Kidney (tissue), 14 donors: Measurements from ENCODE around the gene SKAP2. TPM values are rescaled to one million over a fixed set of nuclear protein-coding genes. Genes with fewer than 3 reads are reported as not detected.

Experiments
- DNase-seq, 5 donors: peaks; one replicate each; pipeline ENCODE4 v3.0.0-alpha.2; 2013 to 2020
- FAIRE-seq: peaks from 2 replicates; lab custom pipeline; 2012; peaks lifted over from hg19 to GRCh38; lab: Jason Lieb, UNC
- H3K27ac ChIP-seq, 2 donors: one replicate each; pipeline ENCODE4 v1.7.0; 2013; ENCODE audit warnings: low read depth in 2 of 2, low read length in 2 of 2, inconsistent platforms in 1 of 2
- H3K27me3 ChIP-seq: one replicate; pipeline ENCODE4 v1.7.1; 2013; ENCODE audit warnings: low read length, inconsistent platforms; ENCODE audit not compliant: control insufficient read depth, insufficient read depth
- H3K36me3 ChIP-seq, 3 donors: one replicate each; pipeline versions ENCODE4 v1.7.0 to v1.7.1; 2013; ENCODE audit warnings: low read length in 3 of 3, control low read depth in 1 of 3, inconsistent platforms in 1 of 3; ENCODE audit not compliant: insufficient read depth in 3 of 3, control insufficient read depth in 2 of 3
- H3K4me1 ChIP-seq, 3 donors: one replicate each; pipeline versions ENCODE4 v1.7.0 to v1.7.1; 2013; ENCODE audit warnings: low read length in 3 of 3, inconsistent platforms in 1 of 3, low read depth in 1 of 3; ENCODE audit not compliant: control insufficient read depth in 2 of 3, insufficient read depth in 2 of 3
- H3K4me3 ChIP-seq, 3 donors: one replicate each; pipeline versions ENCODE4 v1.7.0 to v1.8.1; 2013; ENCODE audit warnings: low read length in 3 of 3, control low read depth in 1 of 3, inconsistent platforms in 1 of 3
- H3K9ac ChIP-seq, 3 donors: one replicate each; pipeline versions ENCODE4 v1.7.0 to v1.7.1; 2013; ENCODE audit warnings: low read length in 3 of 3, control low read depth in 1 of 3, inconsistent platforms in 1 of 3
- H3K9me3 ChIP-seq, 3 donors: one replicate each; pipeline versions ENCODE4 v1.7.0 to v1.7.1; 2013; ENCODE audit warnings: low read length in 3 of 3, control low read depth in 1 of 3, inconsistent platforms in 1 of 3; ENCODE audit not compliant: control insufficient read depth in 2 of 3, insufficient read depth in 1 of 3
- intact Hi-C: fragments of 100-400 bp; cut with DNase I; formaldehyde crosslinking; loops from one replicate; pipeline ENCODE4 v1.11.1; 2022
- polyA plus RNA-seq: library from polyadenylated mRNA; stranded (reverse); fragments of 350-450 nt; fragmentation: Illumina TruSeq; extraction: RNeasy Lipid Tissue Mini Kit (QIAGEN cat#74804); gene quantifications from one replicate; pipeline ENCODE4 v1.2.3, GENCODE V29; 2014; ENCODE audit warnings: low read depth, low replicate concordance; ENCODE audit not compliant: insufficient read depth
- total RNA-seq: library from RNA; stranded (reverse); fragmentation: NEBNext Ultra II Directional; extraction: Animal tissue kit (Norgen Biotek cat#: 25700); gene quantifications from one replicate; pipeline ENCODE4 v1.2.1, GENCODE V29; 2021
- TF ChIP-seq, protein P1 (sequence below): IDR thresholded peaks from 3 replicates; pipeline ENCODE4 v1.5.1; 2012; ENCODE audit warnings: mild to moderate bottlenecking, moderate library complexity, borderline replicate concordance; ENCODE audit not compliant: insufficient read depth; ENCODE audit errors: extremely low read depth
- donor health status: control.
- donor health status: control.
- donor health status: control.
- donor health status: control.
- donor health status: control.
- donor health status: DM: yes; HTN: yes; CAD: no.
- donor health status: Normal renal cell carcinoma (clear cell type).

SKAP2 gene
- total and polyA plus RNA-seq, 2 donors from 2014 or later, result 20.0 to 75.8 TPM

DNA sequence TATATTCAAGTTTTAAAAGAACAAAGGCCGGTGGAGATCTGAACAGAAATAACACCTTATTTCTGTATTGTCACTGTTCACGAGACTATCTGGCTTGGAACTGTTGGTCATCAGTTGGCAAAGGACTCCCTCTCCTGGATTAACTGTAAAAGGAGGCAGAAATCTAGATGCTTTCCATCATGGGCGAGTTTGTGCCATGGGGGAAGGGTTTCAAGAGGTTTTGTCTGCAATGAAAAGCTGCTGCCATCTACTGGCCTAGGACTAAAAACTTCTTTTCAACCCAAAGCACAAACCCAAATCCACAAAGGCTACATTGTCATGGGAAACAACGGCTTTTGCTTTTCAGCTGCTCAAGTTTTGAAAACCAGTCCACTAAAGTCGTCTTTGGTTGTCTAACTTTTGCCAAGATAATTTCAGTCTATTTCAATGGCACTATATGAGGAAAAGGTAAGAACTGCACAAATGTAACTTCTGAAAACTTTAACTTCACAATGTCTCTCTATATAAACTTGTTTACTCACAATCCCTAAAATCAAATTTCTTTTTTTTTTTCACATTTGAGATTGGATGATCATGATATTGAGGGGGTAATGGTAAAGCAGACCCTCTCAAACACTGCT, 196.8 kb downstream of the SKAP2 start:
- peak; percentile 54 to 99 (median 94) for DNase-seq
- Histone ChIP-seq H3K4me1 (peaks cover 0 to 2% (median 0%) of the 10 kb centered on the region in 3 donors), H3K27me3 (peaks cover 2% of the 10 kb centered on the region), H3K9ac (no peak overlapping the region), H3K36me3 (no peaks in the 10 kb centered on the region), H3K27ac (no peak overlapping the region), H3K4me3 (no peak overlapping the region), H3K9me3 (no peaks in the 10 kb centered on the region)
- intact Hi-C loops, result loop anchor here (10.0 kb wide), 1 partner anchor 293 kb away; no protein-coding TSS in a partner anchor
- peak; percentile 99 for FAIRE-seq
- TF ChIP-seq, protein P1, sequence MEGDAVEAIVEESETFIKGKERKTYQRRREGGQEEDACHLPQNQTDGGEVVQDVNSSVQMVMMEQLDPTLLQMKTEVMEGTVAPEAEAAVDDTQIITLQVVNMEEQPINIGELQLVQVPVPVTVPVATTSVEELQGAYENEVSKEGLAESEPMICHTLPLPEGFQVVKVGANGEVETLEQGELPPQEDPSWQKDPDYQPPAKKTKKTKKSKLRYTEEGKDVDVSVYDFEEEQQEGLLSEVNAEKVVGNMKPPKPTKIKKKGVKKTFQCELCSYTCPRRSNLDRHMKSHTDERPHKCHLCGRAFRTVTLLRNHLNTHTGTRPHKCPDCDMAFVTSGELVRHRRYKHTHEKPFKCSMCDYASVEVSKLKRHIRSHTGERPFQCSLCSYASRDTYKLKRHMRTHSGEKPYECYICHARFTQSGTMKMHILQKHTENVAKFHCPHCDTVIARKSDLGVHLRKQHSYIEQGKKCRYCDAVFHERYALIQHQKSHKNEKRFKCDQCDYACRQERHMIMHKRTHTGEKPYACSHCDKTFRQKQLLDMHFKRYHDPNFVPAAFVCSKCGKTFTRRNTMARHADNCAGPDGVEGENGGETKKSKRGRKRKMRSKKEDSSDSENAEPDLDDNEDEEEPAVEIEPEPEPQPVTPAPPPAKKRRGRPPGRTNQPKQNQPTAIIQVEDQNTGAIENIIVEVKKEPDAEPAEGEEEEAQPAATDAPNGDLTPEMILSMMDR, result peak; percentile 88

DNA sequence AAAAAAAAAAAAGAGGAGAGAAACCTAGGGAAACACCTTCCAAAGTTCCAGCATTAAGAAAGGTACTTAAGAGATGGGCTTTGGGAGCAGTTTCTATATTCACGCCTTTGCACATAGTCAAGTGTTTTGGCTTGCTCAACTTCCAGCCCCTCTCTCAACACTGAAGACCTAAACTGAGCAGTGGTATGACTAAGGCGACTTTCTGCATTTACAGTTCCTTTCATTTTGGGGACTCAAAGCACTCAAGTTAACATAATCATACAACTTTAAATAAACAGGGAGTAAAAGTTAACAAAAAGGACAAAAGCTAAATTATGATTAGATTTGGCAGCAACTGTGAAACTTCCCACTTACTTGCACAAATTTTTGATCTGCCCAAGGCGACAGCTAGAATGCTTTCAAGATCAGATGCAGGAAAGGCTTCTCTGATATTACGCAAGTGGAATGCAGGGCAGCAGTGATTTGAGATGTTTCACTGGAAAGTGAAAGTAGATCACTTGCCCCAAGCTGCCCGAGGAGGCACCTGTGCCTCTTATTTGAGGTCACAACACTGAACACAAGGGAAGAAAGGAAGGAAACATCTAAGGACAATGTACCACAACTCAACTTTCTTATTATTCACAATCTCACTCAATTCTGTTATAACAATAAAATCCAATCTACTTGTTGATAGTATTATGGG, 199.5 kb downstream of the SKAP2 start:
- peak overlapping the region in 1 of 3 donors; percentile 29 for H3K9ac ChIP-seq
- DNase-seq (peak in 3 of 5 donors; percentile 43 to 71 (median 68)), FAIRE-seq (peak; percentile 73)
- peaks cover 3% of the 10 kb centered on the region for H3K27me3 ChIP-seq
- TF ChIP-seq, protein P1, result no peak
- H3K4me3 ChIP-seq, result peak overlapping the region in 2 of 3 donors; percentile 29 to 35
- peak overlapping the region; percentile 7 to 66 for H3K27ac ChIP-seq
- intact Hi-C loops, result loop anchor here (10.0 kb wide), 1 partner anchor 290 kb away; no protein-coding TSS in a partner anchor
- peaks cover 0 to 2% (median 0%) of the 10 kb centered on the region in 3 donors for H3K4me1 ChIP-seq
- H3K9me3 ChIP-seq, result no peaks in the 10 kb centered on the region
- no peaks in the 10 kb centered on the region for H3K36me3 ChIP-seq

DNA sequence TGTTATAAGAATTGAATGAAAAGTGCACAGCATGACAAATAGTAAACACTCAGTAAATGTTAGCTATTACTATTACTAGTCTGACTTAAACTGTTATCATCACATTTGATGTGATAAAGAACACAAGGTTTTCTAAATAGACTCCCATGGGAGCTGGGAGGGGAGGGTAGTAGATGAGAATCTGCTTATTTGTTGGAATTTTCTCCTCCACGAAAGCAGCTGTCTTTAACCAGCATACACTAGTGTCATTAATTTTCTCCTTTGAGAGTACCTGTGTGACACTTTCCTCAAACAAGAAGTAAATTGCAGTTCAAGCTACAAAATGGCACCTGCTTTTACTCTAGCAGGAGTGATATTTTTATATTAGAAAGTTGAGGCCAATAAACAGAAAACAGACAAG, 200.1 kb downstream of the SKAP2 start:
- FAIRE-seq (no peak), DNase-seq (no peak)
- intact Hi-C loops, result loop anchor here (10.0 kb wide), 1 partner anchor 289 kb away; no protein-coding TSS in a partner anchor
- Histone ChIP-seq H3K36me3 (no peaks in the 10 kb centered on the region), H3K4me1 (peaks cover 0 to 2% (median 0%) of the 10 kb centered on the region in 3 donors), H3K4me3 (no peak overlapping the region), H3K9me3 (no peaks in the 10 kb centered on the region), H3K27ac (peak overlapping the region in 1 of 2 donors; percentile 66), H3K27me3 (peaks cover 3% of the 10 kb centered on the region), H3K9ac (no peak overlapping the region)
- TF ChIP-seq, protein P1, result no peak
